ENCODE results near the gene ATF7IP. TPM values are rescaled to one million over a fixed set of nuclear protein-coding genes. Genes with fewer than 3 reads are reported as not detected.

Gene ATF7IP
- total RNA-seq, 4 donors from 2014 or later: 53.7 to 70.3 (median 56.3) TPM

DNA sequence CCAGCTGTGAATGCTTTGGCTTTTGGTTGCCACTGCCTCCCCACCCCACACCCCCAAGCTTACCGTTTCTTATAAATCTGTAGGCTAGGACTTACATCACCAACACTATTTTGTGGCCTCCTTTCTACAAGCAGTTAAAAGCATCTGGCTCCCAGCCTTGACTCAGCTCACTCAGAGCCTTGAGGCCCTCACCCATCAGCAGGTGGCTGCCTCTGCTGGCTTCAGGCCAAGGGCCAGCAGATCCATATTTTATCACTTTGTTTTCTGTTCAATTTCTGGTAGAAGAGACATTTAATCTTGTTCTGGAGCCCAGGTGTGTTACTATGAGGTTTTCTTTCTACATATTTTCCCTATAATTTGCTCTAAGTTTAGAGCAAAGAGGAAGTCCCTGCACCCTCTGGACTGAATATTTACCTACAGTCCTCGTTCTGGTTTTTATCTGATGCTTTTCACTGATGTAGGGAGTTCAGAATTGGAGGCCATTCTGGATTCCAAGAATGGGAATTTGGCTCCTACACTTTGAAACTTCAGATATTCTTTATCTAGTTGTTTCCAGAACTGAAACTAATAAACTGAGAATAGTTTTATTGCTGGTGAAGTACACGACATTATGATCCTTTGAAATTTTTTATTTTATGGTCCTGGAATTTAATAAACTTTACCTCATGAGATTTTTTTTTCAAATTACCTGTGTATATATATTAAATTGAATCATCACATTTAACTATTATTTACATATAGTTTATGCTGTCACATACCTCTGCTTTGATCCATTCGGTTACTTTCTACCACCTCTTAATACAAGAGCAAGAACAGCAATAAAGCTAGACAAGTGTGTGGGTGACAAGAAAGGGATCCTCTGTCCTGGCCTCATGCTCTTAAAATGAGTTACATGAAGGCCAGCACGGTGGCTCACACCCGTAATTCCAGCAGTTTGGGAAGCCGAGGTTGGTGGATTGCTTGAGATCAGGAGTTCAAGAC lies 180.0 kb downstream of the ATF7IP start:
- TF ChIP-seq, protein P1, sequence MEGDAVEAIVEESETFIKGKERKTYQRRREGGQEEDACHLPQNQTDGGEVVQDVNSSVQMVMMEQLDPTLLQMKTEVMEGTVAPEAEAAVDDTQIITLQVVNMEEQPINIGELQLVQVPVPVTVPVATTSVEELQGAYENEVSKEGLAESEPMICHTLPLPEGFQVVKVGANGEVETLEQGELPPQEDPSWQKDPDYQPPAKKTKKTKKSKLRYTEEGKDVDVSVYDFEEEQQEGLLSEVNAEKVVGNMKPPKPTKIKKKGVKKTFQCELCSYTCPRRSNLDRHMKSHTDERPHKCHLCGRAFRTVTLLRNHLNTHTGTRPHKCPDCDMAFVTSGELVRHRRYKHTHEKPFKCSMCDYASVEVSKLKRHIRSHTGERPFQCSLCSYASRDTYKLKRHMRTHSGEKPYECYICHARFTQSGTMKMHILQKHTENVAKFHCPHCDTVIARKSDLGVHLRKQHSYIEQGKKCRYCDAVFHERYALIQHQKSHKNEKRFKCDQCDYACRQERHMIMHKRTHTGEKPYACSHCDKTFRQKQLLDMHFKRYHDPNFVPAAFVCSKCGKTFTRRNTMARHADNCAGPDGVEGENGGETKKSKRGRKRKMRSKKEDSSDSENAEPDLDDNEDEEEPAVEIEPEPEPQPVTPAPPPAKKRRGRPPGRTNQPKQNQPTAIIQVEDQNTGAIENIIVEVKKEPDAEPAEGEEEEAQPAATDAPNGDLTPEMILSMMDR (IDR thresholded peaks at IDR 0.05; ENCODE audit: low read depth): no peak

DNA sequence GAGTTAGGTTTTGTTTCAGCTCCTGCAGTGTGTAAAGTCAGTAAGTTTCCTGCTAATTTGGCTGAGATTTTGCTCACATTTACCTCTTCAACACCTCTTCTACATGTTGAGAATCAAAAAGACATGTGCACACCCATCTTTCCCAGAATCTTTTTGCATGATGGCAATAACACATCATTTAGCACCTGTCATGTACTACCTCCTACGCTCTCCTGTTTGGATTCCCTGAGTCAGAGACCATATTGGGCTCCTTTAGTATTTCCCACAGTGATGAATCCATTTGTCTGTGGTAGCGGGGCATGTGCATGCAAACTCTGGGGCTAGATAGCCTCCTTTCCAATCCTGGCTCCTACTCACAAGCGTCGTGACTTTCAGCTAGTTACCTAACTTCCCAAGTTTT lies 182.1 kb downstream of the ATF7IP start:
- TF ChIP-seq, protein P1 (IDR thresholded peaks at IDR 0.05; ENCODE audit: low read depth): no peak

DNA sequence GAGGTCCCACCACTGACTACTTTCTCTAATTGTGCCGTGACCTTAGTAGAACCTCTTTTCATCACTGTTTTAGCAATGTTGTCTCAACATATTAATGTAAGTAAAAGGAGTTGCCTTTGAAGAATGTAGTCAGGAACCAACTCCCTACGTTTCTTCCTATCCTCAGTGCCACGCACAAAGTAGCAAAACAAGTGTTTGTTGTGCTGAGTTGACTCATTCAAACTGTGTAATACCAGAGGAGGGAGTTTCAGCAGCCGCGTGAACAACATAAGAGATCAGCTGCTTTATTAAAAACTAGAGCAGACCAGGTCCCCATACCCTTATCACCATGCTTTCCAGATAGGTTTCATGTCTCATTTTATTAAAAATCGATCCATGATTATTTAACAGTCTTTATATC lies 183.1 kb downstream of the ATF7IP start:
- TF ChIP-seq, protein P1 (IDR thresholded peaks at IDR 0.05; ENCODE audit: low read depth): no peak

Other genes with a start within 250 kb of the ATF7IP start
- gene PLBD1, start 202.2 kb downstream of the ATF7IP start, total RNA-seq: 10 to 100 TPM; 16.2 to 63.9 (median 21.7) TPM